HG02759 (cell line): Measurements from ENCODE around the gene ZNF346.
"Not testable (repeated sequence)": the region's sequence is repeated elsewhere in the genome, so short reads cannot be mapped to it uniquely, and the experiment has no call there.

Experiments used
- ATAC-seq: cut with Tn5 transposase; IDR thresholded peaks from one replicate; pipeline ENCODE4 v1.9.1; 2021; ENCODE audit warnings: mild to moderate bottlenecking, moderate library complexity; ENCODE audit not compliant: unreplicated experiment

ZNF346 gene, protein sequence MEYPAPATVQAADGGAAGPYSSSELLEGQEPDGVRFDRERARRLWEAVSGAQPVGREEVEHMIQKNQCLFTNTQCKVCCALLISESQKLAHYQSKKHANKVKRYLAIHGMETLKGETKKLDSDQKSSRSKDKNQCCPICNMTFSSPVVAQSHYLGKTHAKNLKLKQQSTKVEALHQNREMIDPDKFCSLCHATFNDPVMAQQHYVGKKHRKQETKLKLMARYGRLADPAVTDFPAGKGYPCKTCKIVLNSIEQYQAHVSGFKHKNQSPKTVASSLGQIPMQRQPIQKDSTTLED

DNA sequence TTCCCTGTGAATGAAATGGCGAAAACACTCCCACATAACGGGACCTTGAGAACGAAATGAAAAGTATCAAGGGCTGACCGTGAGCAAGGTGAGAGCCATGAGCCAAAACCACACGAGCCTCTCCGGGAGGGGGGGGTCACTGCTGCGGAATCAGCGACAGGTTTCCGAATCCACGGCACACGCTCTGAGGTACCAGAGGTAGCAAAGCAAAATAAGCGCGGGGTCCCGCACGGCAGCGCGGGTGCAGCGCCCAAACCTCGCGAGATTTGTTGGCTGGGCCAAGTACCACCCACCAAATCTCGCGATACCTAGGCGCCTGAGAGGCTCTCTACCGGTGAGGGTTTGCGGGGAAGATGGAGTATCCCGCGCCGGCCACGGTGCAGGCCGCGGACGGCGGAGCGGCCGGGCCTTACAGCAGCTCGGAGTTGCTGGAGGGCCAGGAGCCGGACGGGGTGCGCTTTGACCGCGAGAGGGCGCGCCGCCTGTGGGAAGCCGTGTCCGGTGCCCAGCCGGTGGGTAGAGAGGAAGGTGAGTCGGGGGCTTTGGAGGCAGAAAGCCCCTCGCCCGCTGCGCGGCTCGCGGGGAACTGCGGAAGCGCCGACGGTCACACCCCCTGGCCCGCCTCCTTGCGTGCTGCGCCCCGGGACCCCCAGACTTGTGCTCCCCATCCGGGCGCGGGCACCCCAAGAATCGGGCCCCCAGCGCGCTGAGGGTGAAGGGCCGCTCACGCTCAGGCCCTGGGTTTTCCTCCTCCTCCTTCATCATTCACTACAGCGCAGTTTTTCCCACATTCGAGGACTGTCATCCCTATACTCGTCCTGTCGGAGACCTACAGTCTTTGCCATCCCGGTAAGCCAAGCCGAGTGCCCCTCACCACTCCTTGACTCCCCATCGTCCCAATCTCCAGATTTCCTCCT lies at the start of gene ZNF346:
TSS of gene ZNF346 (plus strand) at position 311 of the 917 bp plus-strand sequence. CDS start at position 354, 43 bp downstream.
- peak; percentile 92 for ATAC-seq

DNA sequence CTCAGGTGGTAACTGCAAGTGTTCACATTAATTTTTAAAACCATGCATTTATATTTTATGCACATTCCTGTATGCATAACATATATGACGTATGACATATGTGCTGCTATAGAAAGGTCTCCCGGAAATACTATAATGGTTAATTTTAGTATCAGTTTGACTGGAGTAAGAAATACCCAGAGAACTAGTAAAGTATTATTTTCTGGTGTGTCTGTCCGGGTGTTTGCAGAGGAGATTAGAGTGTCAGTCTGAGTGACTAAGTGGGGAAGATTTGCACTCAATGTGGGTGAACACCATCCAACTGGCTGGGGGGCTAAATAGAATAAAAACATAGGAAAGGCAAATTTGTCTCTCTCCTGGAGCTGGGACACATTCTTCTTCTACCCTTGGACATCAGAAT lies 42.8 kb upstream of the ZNF346 start:
- ATAC-seq, result no peak

DNA sequence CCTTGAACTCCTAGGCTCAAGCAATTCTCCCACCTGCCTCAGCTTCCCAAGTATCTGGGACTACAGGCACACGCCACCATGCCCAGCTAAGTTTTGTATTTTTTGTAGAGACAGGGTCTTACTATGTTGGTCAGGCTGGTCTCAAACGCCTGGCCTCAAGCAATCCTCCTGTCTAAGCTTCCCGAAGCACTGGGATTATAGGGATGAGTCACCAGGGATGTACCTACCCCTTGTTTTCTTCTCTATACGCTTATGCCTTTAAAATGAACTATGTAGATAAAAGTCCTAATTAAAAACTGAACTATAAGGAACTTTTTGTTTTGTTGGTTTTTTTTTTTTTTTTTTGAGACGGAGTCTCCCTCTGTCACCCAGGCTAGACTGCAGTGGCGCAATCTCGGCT lies 41.7 kb upstream of the ZNF346 start:
- no peak for ATAC-seq

DNA sequence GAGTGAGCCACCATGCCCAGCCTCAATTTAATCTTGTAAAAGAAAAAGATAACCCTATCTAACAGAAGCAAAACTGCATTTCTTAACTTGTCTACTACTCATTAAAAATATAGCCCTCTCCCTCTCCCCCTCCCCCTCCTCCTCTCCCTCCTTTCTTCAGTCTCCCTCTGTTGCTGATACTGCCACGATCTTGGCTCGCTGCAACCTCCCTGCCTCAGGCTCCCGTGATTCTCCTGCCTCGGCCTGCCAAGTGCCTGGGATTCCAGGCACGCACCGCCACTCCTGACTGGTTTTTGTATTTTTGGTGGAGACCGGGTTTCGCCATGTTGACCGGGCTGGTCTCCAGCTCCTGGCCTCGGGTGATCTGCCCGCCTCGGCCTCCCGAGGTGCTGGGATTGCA lies 39.4 kb upstream of the ZNF346 start:
- ATAC-seq, result not testable (repeated sequence)

DNA sequence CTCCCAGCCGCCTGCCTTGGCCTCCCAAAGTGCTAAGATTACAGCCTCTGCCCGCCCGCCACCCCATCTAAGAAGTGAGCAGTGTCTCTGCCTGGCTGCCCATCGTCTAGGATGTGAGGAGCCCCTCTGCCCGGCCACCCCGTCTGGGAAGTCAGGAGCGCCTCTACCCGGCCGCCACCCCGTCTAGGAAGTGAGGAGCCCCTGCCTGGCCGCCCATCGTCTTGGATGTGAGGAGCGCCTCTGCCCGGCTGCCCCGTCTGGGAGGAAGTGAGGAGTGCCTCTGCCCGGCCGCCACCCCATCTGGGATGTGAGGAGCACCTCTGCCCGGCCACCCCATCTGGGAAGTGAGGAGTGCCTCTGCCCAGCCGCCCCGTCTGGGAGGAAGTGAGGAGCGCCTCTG lies 38.9 kb upstream of the ZNF346 start:
- not testable (repeated sequence) for ATAC-seq

DNA sequence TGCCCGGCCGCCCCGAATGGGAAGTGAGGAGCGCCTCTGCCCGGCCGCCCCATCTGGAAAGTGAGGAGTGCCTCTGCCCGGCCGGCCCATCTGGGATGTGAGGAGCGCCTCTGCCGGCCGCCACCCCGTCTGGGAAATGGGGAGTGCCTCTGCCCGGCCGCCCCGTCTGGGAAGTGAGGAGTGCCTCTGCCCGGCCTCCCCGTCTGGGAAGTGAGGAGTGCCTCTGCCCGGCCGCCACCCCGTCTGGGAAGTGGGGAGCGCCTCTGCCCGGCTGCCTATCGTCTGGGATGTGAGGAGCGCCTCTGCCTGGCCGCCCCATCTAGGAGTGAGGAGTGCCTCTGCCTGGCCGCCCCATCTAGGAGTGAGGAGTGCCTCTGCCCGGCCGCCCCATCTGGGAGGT lies 38.3 kb upstream of the ZNF346 start:
- ATAC-seq, result not testable (repeated sequence)

DNA sequence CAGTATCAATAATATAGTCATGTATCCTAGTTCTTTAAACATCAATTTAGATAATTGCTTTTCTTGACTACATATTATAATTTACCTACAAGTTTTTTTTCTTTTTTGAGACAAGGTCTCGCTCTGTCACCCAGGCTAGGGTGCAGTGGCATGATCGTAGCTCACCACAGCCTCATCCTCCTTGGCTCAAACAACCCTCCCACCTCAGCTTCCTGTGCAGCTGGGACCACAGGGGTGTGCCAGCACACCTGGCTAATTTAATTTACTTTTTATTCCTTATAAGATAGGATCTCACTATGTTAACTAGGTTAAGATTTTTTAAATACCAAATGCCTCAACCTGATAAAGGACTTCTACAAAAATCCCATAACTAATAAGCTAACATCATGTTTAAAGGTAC lies 37.0 kb upstream of the ZNF346 start:
- peak; percentile 70 for ATAC-seq

DNA sequence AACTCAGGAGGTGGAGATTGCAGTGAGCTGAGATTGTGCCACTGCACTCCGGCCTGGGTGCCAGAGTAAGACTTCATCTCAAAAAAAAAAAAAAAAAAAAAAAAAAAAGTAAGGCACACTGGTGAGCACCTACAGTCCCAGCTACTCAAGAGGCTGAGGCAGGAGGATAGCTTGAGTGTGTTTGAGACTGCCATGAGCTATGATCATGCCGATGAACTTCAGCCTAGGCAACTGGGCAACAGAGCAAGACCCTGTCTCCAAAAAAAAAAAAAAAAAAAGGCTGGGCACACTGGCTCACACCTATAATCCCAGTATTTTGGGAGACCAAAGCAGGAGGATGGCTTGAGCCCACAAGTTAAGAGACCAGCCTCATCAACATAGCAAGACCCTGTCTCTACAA lies 36.2 kb upstream of the ZNF346 start:
- ATAC-seq, result no peak

DNA sequence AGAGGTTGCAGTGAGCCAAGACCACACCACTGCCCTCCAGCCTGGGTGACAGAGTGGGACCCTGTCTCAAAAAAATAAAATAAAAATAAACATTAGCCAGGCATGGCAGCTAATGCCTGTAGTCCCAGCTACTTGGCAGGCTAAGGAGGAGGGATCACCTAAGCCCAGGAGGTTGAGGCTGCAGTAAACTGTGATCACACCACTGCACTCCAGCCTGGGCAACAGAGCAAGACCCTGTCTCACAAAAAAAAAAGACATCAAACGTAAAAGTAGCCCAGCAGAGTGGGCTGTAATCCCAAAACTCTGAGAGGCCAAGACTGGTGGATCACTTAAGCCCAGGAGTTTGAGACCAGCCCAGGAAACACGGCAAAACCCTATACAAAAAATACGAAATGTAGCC lies 34.9 kb upstream of the ZNF346 start:
- no peak for ATAC-seq

DNA sequence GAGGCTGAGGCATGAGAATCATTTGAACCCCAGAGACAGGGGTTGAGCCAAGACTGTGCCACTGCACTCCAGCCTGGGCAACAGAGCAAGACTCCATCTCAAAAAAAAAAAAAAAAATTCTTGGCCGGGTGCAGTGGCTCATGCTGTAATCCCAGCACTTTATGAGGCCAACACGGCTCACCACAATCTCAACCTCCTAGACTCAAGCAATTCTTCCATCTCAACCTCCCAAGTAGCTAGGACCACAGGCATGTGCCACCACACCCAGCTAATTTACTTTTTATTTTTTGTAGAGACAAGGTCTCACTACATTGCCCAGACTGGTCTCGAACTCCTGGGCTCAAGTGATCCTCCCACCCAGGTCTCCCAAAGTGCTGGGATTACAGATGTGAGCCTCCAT lies 29.4 kb upstream of the ZNF346 start:
- not testable (repeated sequence) for ATAC-seq

DNA sequence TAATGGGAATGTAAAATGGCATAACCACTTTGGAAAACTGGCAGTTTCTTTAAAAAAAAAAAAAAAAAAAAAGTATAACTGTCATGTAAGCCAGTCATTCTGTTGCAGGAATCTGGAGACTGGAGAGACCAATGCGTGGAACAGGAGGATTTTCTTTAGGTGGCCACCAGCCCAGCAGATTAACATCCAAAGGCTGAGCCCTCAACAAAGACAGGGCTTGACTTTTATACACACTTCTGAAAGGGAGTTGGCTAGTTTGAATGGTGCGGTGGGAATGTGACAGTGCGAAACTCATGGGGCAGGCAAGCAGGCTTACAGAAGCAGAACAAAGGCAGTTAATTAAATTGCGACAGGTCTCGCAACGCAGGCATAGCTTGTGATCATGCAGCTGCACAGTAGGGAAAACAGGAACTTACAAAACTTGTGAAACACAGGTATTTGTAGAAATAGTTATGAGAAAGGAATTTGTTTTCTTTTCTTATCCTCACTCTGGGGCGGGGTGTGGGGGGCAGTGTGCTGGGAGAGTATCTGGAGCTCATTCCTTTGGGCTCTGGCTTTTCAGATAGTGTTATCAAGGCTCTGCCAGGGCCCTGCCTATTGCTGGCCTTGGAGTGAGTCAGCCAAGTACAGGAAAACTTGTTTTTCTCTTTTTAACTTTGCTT lies 27.9 kb upstream of the ZNF346 start:
- ATAC-seq, result peak; percentile 55

DNA sequence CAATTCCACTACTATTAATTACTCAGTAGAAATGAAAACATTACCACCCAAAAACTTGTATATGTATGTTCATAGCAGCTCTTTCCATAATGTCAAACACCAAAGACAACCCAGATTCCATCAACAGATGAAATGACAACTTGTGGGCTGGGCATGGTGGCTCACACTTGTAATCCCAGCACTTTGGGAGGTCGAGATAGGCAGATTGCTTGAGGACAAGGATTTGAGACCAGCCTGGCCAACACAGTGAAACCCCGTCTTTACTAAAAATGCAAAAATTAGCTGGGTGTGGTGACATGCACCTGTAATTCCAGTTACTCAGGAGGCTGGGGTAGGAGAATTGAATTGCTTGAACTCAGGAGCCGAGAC lies 27.4 kb upstream of the ZNF346 start:
- no peak for ATAC-seq

DNA sequence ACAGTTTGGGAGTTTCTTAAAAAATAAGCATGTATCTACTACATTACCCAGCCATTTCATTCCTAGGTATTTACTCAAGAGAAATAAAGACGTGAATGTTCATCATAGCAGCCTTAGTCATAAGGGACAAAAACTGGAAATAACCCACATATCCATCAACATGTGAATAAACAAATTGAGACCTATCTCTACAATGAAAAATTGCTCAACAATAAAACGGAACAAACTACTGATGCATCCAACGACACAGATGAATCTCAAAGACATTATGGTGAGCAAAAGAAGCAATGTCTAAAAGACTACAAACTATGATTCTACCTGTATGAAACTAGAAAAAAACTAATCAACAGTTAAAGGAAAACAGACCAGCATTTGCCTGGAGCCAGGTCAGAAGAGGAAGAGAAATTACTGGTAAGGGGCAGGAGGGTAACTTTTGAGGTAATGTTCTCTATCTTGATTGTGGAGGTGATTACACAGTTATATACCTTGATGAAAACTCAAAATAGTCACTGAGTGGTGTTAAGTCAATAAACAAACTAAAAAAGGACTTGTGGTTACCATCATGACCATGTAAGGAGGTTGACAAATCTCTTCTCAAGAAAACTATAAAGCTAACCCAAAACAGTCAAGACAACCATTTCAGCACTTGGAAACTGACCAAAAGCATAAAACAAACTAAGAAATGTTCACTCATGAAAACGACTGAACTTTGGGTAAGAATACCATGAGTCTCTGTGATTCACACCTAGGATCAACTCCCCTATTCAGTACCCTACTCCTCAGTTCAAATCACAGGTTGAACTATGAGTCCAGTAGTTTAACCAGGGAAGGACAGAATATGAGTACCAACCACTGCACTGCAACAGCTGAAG lies 26.4 kb upstream of the ZNF346 start:
- peak; percentile 53 for ATAC-seq

DNA sequence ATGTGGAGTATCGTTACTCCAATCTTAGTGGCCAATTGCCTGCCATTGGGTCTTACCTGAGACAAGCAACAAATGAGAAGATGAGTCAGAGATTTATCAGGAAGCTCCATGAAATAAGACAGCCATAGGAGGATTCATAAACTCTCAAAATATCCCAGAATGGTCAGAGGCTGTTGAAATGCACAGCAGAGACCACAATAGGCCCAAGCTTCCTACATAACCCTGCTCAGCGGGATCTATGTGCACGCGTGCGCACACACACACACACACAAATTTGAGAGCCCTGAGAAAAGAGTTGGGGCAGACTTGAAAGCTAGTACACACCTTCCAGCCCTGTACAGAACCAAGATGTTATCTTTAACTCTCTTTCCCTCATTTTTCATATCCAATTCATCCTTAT lies 25.7 kb upstream of the ZNF346 start:
- ATAC-seq, result no peak

DNA sequence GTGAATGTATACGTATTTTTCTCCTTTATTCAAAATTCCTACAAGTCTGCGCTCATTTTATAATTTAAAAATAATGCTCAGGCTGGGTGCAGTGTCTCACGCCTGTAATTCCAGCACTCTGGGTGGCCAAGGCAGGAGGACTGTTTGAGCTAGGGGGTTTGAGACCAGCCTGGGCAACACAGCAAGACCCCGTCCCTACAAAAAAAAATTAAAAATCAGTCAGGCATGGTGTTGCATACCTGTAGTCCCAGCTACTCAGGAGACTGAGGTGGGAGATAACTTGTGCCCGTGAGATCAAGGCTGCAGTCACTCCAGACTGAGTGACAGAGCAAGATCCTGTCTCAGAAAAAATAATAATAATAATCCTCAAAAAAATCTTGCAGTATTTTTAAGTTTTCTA lies 23.7 kb upstream of the ZNF346 start:
- ATAC-seq, result no peak

DNA sequence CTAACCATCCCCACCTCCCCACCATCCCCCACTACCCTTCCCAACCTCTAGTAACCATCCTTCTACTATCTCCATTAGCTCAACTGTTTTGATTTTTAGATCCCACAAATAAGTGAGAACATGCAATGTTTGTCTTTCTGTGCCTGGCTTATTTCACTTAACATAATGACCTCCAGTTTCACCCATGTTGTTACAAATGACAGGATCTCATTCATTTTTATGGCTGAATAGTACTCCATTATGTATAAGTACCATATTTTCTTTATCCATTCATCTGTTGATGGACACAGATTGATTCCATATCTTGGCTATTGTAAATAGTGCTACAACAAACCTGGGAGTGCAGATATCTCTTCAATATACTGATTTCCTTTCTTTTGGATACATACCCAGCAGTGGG lies 23.0 kb upstream of the ZNF346 start:
- ATAC-seq, result not testable (repeated sequence)

DNA sequence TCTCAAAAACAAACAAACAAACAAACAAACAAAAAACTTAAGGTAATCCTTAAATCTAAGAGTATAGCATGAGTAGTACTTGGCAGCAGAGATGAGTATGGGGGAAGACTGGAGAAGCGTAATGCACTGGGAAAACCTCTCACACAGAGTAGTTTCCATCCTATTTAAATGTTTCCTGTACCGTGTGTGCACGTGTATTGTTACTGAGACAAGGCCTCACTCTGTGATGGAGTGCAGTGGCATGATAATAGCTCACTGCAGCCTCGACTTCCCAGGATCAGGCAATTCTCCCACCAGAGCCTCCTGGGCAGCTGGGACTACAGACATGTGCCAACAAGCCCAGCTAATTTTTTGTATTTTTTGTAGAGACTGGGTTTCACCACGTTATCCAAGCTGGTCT lies 18.8 kb upstream of the ZNF346 start:
- ATAC-seq, result no peak

DNA sequence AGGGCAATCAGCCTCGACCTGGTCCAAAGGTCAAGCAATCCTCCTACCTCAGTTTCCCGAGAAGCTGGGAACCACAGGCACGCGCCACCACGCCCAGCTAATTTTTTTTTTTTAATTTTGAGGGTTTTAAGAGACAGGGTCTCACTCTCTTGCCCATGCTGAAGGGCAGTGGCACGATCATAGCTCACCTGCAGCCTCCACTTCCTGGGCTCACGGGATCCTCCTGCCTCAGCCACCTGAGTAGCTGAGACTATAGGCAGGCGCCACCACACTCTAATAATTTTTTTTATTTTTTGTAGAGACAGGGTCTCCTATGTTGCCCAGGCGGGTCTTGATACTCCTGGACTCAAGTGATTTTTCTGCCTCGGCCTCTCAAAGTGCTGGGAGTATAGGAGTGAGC lies 17.5 kb upstream of the ZNF346 start:
- ATAC-seq, result no peak

DNA sequence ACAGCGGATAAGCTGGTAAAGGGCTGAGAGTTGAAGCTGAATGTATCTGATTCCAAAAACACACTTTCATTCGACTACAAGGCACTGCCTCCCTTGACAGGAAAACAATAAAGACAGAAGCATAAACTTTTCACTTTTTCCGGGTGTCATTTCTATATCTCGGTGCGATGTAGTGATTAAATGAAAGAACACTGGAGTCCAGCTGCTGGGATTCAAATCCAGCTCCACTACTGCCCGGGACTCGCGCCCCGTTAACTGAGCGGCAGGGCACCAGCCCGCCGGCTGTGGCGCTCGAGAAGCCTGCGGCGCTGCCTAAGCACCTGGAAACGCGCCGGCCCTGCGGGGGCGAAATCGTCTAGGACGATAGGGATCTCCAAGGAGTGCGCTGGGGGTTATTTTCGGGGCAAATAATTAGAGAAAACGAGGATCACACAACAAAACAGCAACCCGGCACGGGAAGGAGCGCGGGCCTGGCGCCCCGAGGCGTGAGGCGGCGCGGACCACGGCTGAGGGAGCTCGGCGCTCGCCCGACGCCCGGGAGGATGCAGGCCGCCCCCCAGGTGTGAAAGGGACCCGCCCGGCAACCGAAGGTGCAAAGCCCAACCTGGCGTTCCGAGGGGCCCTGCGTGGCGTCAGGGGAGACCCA lies 16.8 kb upstream of the ZNF346 start:
- peak; percentile 62 for ATAC-seq

DNA sequence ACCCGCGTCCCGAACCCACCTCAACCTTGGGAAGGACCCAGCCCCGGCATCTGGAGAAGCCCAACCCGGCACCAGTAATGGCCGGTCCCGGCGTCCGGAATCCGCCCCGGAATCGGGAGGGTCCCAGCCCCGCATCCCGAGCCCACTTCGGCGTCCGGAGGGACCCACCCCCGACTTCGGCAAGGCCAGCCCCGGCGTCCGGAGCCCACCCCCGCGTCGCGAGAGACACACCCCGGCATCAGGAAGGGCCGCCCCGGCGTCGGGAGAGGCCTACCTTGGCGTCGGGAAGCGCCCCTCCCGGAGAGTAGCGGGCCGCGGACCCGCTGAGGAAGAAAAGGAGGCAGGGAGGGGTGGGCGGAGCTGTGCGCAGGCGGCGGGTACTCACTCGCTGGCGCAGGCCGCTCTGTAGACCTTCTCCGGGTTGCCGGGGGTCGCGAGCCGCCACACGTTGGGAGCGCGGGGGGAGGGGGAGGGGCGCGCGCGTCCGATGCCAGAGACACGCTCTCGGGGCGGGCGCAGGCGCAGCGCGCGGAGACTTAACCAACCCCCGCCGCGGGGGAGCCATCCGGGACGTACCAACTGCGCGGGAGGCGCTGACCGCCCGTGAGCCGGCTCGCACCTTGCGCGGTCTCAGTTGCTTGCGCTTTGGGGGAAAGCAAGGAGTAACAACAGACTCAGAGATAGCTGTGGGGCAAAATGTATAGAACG lies 16.1 kb upstream of the ZNF346 start, which contains the start of gene UIMC1:
TSS of gene UIMC1 (minus strand) at position 515 of the 708 bp plus-strand sequence. CDS start 24,164 bp downstream, outside the sequence.
- peak; percentile 79 for ATAC-seq
